ENCODE data around the gene HOXD13. TPM values are rescaled to one million over a fixed set of nuclear protein-coding genes. Genes with fewer than 3 reads are reported as not detected.

Gene HOXD13
- total RNA-seq, 2 experiments from 2014 or later = not detected

GRCh38 chr2:176101842-176102241 is 9.3 kb downstream of the HOXD13 start:
- CTCF ChIA-PET = interaction anchor here (1.0 kb wide), 1 partner anchor 38 kb away, joined by 3 read pairs; no protein-coding TSS in a partner anchor

DNA sequence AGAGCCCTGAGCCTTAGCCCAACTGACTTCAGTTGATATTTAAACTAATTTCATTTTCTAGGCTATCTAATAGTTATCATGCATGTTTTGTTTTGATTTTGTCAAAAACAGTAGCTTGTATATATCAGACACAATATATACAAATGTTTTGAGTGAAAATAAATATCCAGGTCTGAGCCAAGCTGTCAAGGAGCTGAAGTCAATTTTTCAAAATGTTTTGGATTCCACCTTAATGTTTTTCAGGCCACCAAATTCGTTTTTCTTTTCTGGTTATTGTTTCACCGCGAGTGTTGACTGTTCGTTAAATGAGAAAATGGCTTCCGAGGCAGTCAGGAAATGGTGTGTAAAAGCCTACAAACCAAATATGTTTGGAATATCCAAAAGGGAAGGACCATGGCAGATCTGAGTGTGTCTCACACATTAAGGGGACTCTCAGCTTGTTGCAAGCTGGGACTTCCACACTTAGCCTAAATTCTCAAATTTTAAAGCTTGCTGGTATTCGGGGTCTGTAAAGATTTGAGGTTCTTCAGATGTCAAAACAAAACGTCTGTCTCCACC is 9.9 kb downstream of the HOXD13 start:
- Mint-ChIP-seq H3K9me3 (no peaks in the 10 kb centered on the region), H3K27me3 (peaks cover 91% of the 10 kb centered on the region), H3K4me1 (peaks cover 11% of the 10 kb centered on the region), H3K4me3 (no peak overlapping the region), H3K27ac (no peak overlapping the region), H3K36me3 (ENCODE audit: low read depth) (peaks cover 5% of the 10 kb centered on the region)
- DNase-seq = no peak
- ChIA-PET CTCF (interaction anchor here (0.9 to 1.4 kb wide), 4 partner anchors 8 to 851 kb away, joined by 3 to 4 read pairs (median 4); no protein-coding TSS in a partner anchor), POLR2A (no interaction called here)

More at GRCh38 chr2:176101842-176102241, 9.3 kb downstream of the HOXD13 start:
- POLR2A ChIA-PET = no interaction called here
- peaks cover 5% of the 10 kb centered on the region for H3K36me3 Mint-ChIP-seq (ENCODE audit: low read depth)
- peaks cover 92% of the 10 kb centered on the region for H3K27me3 Mint-ChIP-seq
- H3K4me3 Mint-ChIP-seq = no peak overlapping the region
- no peaks in the 10 kb centered on the region for H3K9me3 Mint-ChIP-seq
- no peak for DNase-seq
- no peak overlapping the region for H3K27ac Mint-ChIP-seq
- H3K4me1 Mint-ChIP-seq = peaks cover 14% of the 10 kb centered on the region

GRCh38 chr2:176103194-176103593 is 10.7 kb downstream of the HOXD13 start:
- ChIA-PET CTCF (interaction anchor here (0.9 to 1.4 kb wide), 3 partner anchors 8 to 852 kb away, joined by 4 read pairs; no protein-coding TSS in a partner anchor), POLR2A (no interaction called here)
- H3K36me3 Mint-ChIP-seq (ENCODE audit: low read depth) = peaks cover 5% of the 10 kb centered on the region
- no peak overlapping the region for H3K4me3 Mint-ChIP-seq
- H3K27me3 Mint-ChIP-seq = peaks cover 85% of the 10 kb centered on the region
- H3K4me1 Mint-ChIP-seq = peaks cover 6% of the 10 kb centered on the region
- no peak overlapping the region for H3K27ac Mint-ChIP-seq
- no peaks in the 10 kb centered on the region for H3K9me3 Mint-ChIP-seq
- no peak for DNase-seq

- Mint-ChIP-seq H3K27me3 (peaks cover 83% of the 10 kb centered on the region), H3K4me3 (no peak overlapping the region), H3K4me1 (peaks cover 6% of the 10 kb centered on the region), H3K27ac (no peak overlapping the region), H3K9me3 (no peaks in the 10 kb centered on the region), H3K36me3 (ENCODE audit: low read depth) (peaks cover 5% of the 10 kb centered on the region)
- ChIA-PET CTCF (interaction anchor here (0.9 to 1.5 kb wide), 3 partner anchors 10 to 23 kb away, joined by 3 to 7 read pairs (median 4); no protein-coding TSS in a partner anchor), POLR2A (no interaction called here)
- DNase-seq = no peak
These were observed 11.3 kb downstream of the HOXD13 start for GRCh38 chr2:176103742-176104315.

DNA sequence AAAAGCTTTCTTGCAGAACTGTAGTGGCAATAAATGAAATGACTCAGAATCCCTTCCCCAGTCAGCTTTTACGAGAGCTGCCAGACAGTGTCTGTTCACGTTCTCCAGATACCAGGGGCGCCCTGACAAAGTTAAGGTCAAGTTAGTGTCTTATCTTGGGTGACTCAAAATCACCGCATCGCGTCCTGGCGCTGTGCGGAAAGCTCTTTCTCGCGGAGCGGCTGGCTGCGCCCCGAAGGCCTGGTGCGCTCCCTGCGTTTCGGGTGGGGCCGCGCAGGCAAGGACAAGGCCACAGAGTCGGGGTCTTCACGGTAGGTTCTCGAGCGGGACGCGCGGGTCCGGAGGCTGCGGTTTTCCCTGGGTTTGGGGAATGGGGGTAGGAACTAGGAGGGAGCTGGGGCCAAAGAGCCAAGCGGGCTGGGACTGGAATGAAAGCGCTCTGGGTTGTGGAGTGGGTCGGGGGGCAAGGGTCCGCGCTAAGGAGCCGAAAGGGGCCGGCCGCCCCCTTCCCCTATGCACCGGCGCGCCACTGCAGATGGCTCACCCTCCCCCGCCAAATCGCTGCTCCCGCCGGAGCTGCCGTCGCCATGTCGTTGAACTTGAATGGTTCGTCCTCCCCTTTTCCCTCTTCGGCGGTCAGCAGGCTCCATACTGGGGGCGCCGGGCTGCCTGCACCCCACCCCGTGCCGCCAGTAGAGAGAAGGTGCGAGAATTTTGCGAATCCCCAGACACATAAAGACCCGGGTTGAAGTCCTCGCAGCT is 12.0 kb downstream of the HOXD13 start:
- no peak for DNase-seq
- POLR2A ChIA-PET = no interaction called here
- Mint-ChIP-seq H3K4me1 (peaks cover 6% of the 10 kb centered on the region), H3K9me3 (no peaks in the 10 kb centered on the region), H3K27ac (no peak overlapping the region), H3K36me3 (ENCODE audit: low read depth) (peaks cover 10% of the 10 kb centered on the region), H3K27me3 (peaks cover 83% of the 10 kb centered on the region), H3K4me3 (no peak overlapping the region)
- CTCF ChIA-PET = interaction anchor here (0.9 to 1.5 kb wide), 2 partner anchors 10 to 22 kb away, joined by 3 to 7 read pairs; no protein-coding TSS in a partner anchor

DNA sequence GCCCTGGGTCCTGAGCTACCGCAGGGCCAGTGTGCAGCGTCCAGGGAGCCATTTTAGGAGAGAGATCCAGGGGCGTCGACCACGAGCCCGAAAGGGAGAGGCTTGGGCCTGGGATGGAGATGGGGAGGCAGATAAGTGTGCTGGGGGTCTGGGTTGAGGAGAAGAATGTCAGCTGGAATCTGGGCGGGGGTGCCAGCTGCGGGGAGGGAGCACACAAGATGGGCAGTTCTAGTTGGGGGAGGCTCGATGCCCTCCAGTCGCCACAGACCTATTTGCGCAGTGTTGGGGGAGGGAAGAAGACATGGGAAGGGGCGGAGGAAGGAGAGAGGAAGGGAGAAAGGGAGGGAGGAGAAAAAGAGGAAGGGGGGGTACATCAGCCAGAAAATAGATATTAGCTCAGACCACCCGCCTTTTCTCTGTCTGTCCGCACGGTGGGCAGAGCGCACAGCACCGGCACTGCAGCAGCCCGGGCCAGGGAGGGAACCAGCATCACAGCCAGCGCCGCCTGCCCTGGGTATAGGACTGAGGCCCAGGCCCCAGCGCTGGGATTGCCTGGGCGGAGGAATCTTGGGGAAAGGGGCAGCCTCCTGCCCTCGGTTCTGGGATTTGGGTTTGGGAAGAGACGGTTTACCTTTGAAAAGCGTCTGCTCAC is 12.7 kb downstream of the HOXD13 start:
- ChIA-PET POLR2A (no interaction called here), CTCF (interaction anchor here (0.9 to 1.5 kb wide), 2 partner anchors 11 to 22 kb away, joined by 3 to 7 read pairs; no protein-coding TSS in a partner anchor)
- no peaks in the 10 kb centered on the region for H3K9me3 Mint-ChIP-seq
- no peak overlapping the region for H3K27ac Mint-ChIP-seq
- no peak overlapping the region for H3K4me3 Mint-ChIP-seq
- H3K36me3 Mint-ChIP-seq (ENCODE audit: low read depth) = peaks cover 10% of the 10 kb centered on the region
- peaks cover 6% of the 10 kb centered on the region for H3K4me1 Mint-ChIP-seq
- H3K27me3 Mint-ChIP-seq = peaks cover 86% of the 10 kb centered on the region
- DNase-seq = no peak

GRCh38 chr2:176105730-176106580 is 13.4 kb downstream of the HOXD13 start:
- peaks cover 10% of the 10 kb centered on the region for H3K36me3 Mint-ChIP-seq (ENCODE audit: low read depth)
- ChIA-PET POLR2A (no interaction called here), CTCF (no interaction called here)
- H3K27me3 Mint-ChIP-seq = peaks cover 86% of the 10 kb centered on the region
- DNase-seq = no peak
- peak overlapping the region; percentile 55 for H3K27ac Mint-ChIP-seq
- peak overlapping the region; percentile 33 for H3K4me3 Mint-ChIP-seq
- peaks cover 6% of the 10 kb centered on the region for H3K4me1 Mint-ChIP-seq
- H3K9me3 Mint-ChIP-seq = no peaks in the 10 kb centered on the region

DNA sequence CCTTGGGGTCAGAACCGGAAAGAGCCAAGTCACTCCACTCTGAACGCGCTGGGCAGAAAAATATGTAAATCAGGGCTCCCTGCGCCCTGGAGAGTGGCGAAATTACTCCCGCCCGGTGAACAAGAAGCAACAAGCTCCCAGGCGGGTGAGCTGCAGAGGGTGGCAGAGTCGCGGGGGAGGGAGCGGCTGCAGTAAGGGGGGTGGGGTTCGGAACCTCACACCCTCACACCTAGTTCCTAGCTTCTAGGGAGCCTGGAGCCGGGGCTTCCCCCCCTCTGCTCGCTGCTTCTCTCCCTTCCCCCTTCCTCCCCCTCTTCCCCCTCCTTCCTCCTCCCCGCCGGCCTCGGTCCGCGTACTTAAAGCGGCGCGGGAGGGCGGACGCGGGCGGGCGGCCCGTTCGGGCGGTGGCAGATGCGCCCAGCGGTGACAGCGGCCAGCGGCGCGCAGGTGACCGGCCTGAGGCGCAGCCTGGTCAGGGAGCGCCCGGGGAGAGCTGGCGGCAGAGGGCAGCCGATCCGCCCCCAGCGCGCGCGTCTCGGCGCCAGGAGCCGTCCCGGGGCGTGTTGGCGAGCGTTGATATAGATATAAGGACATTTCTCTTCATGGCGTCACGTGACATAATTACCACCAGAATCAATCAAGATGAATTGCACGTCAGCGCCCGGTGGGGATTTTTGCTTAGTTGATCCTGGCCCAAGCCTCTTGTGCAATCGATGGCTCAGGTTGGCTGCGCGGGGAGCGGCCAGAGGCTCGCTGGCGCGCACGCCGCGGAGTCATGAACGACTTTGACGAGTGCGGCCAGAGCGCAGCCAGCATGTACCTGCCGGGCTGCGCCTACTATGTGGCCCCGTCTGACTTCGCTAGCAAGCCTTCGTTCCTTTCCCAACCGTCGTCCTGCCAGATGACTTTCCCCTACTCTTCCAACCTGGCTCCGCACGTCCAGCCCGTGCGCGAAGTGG is 14.3 kb downstream of the HOXD13 start, which contains the start of gene HOXD11:
Gene HOXD11 (plus strand): TSS at position 700 of the 959 bp plus-strand sequence. CDS start 76 bp downstream, at position 776.
- H3K4me3 Mint-ChIP-seq = peak within 1 kb of the TSS; percentile 33

GRCh38 chr2:176107731-176108181 is 15.2 kb downstream of the HOXD13 start:
- peaks cover 10% of the 10 kb centered on the region for H3K36me3 Mint-ChIP-seq (ENCODE audit: low read depth)
- no peak overlapping the region for H3K4me3 Mint-ChIP-seq
- peaks cover 84% of the 10 kb centered on the region for H3K27me3 Mint-ChIP-seq
- H3K27ac Mint-ChIP-seq = no peak overlapping the region
- H3K4me1 Mint-ChIP-seq = peaks cover 6% of the 10 kb centered on the region
- ChIA-PET CTCF (no interaction called here), POLR2A (no interaction called here)
- no peak for DNase-seq
- no peaks in the 10 kb centered on the region for H3K9me3 Mint-ChIP-seq

More for the DNA sequence above, 14.3 kb downstream of the HOXD13 start, which contains the start of gene HOXD11:
- CTCF ChIA-PET = no interaction called here
- Mint-ChIP-seq H3K9me3 (no peaks in the 10 kb centered on the region), H3K36me3 (ENCODE audit: low read depth) (peaks cover 10% of the 10 kb centered on the region), H3K27me3 (peaks cover 86% of the 10 kb centered on the region), H3K27ac (peak within 1 kb of the TSS; percentile 55), H3K4me1 (peaks cover 6% of the 10 kb centered on the region)
- POLR2A ChIA-PET = no interaction called here
- DNase-seq = no peak

- ChIA-PET CTCF (interaction anchor here (0.7 to 2.3 kb wide), 3 partner anchors 18 to 20 kb away, joined by 3 to 8 read pairs (median 3); no protein-coding TSS in a partner anchor), POLR2A (no interaction called here)
- Mint-ChIP-seq H3K27me3 (peaks cover 85% of the 10 kb centered on the region), H3K4me3 (no peak overlapping the region), H3K27ac (no peak overlapping the region), H3K36me3 (ENCODE audit: low read depth) (peaks cover 16% of the 10 kb centered on the region), H3K4me1 (peaks cover 6% of the 10 kb centered on the region), H3K9me3 (no peaks in the 10 kb centered on the region)
- DNase-seq = no peak
These were observed 16.8 kb downstream of the HOXD13 start for GRCh38 chr2:176109192-176109901.

DNA sequence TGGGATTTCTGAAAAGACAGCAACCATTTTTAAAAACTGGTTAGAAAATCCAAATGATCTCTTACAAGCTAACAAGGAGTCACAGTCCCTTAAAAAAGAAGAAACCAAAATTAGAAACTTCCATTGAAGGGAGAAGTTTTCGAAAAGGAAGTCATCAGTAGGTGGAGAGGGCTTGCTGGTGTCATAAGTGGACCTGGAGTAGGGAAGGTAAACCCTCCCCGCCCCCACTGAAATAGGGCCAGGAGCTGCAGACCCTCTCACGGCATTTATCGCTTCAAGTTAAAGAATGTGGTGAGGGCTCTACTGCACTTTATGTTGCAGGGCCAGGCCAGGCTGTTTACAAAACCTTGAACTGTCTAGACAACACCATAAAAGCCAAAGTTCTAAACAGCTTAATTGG is 17.4 kb downstream of the HOXD13 start:
- POLR2A ChIA-PET = no interaction called here
- Mint-ChIP-seq H3K27ac (no peak overlapping the region), H3K4me3 (no peak overlapping the region), H3K4me1 (peaks cover 6% of the 10 kb centered on the region), H3K9me3 (no peaks in the 10 kb centered on the region), H3K27me3 (peaks cover 84% of the 10 kb centered on the region), H3K36me3 (ENCODE audit: low read depth) (peaks cover 16% of the 10 kb centered on the region)
- DNase-seq = no peak
- CTCF ChIA-PET = interaction anchor here (0.6 to 2.3 kb wide), 5 partner anchors 11 to 345 kb away, joined by 3 to 9 read pairs (median 3); no protein-coding TSS in a partner anchor

Measured in activated CD4-positive, alpha-beta memory T cell treated with anti-CD3 and anti-CD28 coated beads, Interleukin-2, amount 10 ng/mL, durations not matched to agents 7 days and 5 days (primary cell).